Endothelial cell (in vitro differentiated cells): ENCODE measurements around the gene SH3RF3. TPM values are rescaled to one million over a fixed set of nuclear protein-coding genes. Genes with fewer than 3 reads are reported as not detected.

ENCODE experiments used
- DNase-seq: peaks from one replicate; pipeline ENCODE4 v3.0.0; 2021; ENCODE audit warnings: low spot score
- H3K27ac Mint-ChIP-seq: one replicate; pipeline ENCODE4 v1.8.0; 2021; ENCODE audit warnings: mixed read lengths, inconsistent platforms; ENCODE audit not compliant: unreplicated experiment
- H3K27me3 Mint-ChIP-seq: one replicate; pipeline ENCODE4 v1.8.0; 2021; ENCODE audit warnings: mild to moderate bottlenecking, moderate library complexity, mixed read lengths, inconsistent platforms; ENCODE audit not compliant: unreplicated experiment
- H3K36me3 Mint-ChIP-seq: one replicate; pipeline ENCODE4 v1.8.0; 2021; ENCODE audit warnings: mild to moderate bottlenecking, low read depth, mixed read lengths, inconsistent platforms; ENCODE audit not compliant: unreplicated experiment
- H3K4me1 Mint-ChIP-seq: one replicate; pipeline ENCODE4 v1.8.0; 2021; ENCODE audit warnings: mild to moderate bottlenecking, mixed read lengths, inconsistent platforms; ENCODE audit not compliant: unreplicated experiment
- H3K4me3 Mint-ChIP-seq: one replicate; pipeline ENCODE4 v1.8.0; 2021; ENCODE audit warnings: mild to moderate bottlenecking, mixed read lengths, inconsistent platforms; ENCODE audit not compliant: unreplicated experiment
- H3K9me3 Mint-ChIP-seq: one replicate; pipeline ENCODE4 v1.8.0; 2021; ENCODE audit warnings: mixed read lengths, inconsistent platforms; ENCODE audit not compliant: unreplicated experiment
- total RNA-seq: library from RNA; stranded (reverse); fragmentation: NEBNext Ultra II Directional; extraction: Animal tissue kit (Norgen Biotek cat#: 25700); gene quantifications from one replicate; pipeline ENCODE4 v1.2.1, GENCODE V29; 2021; ENCODE audit not compliant: unreplicated experiment
- TF ChIP-seq, protein P1 (sequence below): fragments of 200-600 bp; sonication (generic); IDR thresholded peaks from one replicate; pipeline ENCODE4 v1.5.0; 2021; ENCODE audit warnings: antibody characterized with exemption; ENCODE audit not compliant: unreplicated experiment

SH3RF3 gene
- total RNA-seq, 1 donor from 2014 or later: 12.8 TPM

DNA sequence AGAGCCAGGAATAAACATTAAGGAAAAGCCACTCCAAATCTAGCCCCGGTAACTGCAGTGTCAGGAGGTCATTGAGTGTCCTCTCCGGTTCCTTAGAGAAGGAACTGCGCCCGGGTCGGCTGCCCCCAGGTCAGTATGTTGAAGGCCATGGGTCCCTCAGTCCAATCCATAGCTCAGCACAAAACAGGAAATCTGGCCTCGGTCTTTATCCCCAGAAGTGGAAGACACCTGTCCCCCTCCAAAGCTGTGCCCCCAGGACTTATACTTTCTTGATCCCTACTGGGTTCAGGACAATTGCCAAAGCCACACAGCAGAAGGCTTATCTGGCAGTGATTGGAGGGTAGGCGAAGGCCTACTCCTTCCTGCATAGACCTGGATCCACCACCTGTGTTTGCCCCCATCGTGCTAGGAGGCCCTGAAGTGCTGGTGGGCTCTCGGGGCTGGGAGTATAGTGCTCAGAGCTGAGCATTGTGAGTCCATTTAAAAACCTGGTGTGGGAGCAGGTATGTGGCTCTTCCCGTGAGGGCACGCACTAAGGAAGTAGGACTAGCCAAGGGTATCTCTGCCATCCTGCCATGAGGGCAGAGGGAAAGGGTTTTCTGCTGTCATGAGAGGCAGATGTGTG, 306.2 kb downstream of the SH3RF3 start:
- no peak overlapping the region for H3K4me3 Mint-ChIP-seq
- no peak overlapping the region for H3K27ac Mint-ChIP-seq
- TF ChIP-seq, protein P1, sequence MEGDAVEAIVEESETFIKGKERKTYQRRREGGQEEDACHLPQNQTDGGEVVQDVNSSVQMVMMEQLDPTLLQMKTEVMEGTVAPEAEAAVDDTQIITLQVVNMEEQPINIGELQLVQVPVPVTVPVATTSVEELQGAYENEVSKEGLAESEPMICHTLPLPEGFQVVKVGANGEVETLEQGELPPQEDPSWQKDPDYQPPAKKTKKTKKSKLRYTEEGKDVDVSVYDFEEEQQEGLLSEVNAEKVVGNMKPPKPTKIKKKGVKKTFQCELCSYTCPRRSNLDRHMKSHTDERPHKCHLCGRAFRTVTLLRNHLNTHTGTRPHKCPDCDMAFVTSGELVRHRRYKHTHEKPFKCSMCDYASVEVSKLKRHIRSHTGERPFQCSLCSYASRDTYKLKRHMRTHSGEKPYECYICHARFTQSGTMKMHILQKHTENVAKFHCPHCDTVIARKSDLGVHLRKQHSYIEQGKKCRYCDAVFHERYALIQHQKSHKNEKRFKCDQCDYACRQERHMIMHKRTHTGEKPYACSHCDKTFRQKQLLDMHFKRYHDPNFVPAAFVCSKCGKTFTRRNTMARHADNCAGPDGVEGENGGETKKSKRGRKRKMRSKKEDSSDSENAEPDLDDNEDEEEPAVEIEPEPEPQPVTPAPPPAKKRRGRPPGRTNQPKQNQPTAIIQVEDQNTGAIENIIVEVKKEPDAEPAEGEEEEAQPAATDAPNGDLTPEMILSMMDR: no peak
- DNase-seq: no peak
- H3K9me3 Mint-ChIP-seq: peaks cover 4% of the 10 kb centered on the region
- H3K36me3 Mint-ChIP-seq: peaks cover 22% of the 10 kb centered on the region
- peaks cover 3% of the 10 kb centered on the region for H3K4me1 Mint-ChIP-seq
- peaks cover 7% of the 10 kb centered on the region for H3K27me3 Mint-ChIP-seq

DNA sequence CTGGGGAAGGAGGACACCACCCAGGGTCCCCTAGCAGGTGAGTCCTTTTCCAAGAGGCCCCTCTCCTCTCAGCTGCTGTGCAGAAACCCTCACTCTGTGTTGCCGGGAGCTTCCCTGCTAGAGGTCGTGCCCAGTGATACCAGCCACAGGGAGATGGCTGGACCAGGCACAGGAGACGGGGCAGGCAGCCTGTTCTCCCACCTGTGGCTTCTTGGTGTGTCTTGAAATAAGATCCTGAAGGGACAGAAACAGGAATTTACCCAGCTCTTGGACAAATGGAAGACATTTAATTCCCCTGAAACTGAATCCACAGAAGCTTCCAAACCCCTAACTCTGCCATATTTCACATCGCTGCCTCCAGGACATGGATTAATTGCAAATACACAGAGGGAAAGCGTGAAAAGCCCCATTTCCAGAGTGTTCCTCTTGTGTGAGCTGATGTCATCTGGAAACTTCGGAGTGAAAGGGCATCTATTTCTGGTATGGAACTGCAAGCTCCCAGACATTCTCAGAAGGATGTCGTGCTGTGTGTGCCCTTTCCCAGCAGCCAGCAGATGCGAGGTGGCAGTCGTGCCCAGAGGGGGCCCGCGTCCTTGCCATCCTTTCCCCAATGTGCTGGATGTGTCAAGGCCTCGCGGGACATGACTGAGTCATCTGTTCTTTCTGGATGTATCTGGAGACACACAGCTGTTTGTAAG, 307.0 kb downstream of the SH3RF3 start:
- Mint-ChIP-seq H3K4me1 (peaks cover 3% of the 10 kb centered on the region), H3K4me3 (no peak overlapping the region), H3K9me3 (peaks cover 9% of the 10 kb centered on the region), H3K27me3 (peaks cover 7% of the 10 kb centered on the region), H3K27ac (no peak overlapping the region), H3K36me3 (peaks cover 30% of the 10 kb centered on the region)
- no peak for DNase-seq
- TF ChIP-seq, protein P1: no peak

DNA sequence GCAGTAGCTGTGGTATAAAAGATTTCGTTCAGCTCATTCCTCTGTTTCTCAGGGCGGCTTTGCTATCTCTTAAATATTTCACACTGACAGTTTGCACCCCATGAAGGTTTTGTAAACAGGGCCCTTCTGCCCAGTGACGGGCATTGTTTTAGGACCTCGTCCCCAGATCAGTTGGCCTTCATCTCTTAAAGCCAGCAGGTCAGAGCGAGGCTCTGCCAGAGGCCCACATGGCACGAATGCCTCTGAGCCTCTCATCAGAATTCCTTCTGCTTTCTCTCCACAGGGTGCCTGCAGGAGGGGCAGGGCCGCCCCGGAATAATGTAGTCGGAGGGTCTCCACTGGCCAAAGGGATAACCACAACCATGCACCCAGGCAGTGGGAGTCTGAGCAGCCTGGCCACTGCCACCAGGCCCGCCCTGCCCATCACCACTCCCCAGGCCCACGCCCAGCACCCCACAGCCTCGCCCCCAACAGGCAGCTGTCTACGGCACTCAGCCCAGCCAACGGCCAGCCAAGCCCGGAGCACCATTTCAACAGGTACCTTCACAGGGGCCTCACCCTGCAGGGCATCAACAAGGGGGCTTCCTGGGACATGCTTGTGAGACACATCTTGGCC, 307.7 kb downstream of the SH3RF3 start:
- H3K4me1 Mint-ChIP-seq: peaks cover 3% of the 10 kb centered on the region
- H3K27ac Mint-ChIP-seq: no peak overlapping the region
- H3K36me3 Mint-ChIP-seq: peaks cover 37% of the 10 kb centered on the region
- TF ChIP-seq, protein P1: no peak
- DNase-seq: no peak
- peaks cover 4% of the 10 kb centered on the region for H3K27me3 Mint-ChIP-seq
- H3K4me3 Mint-ChIP-seq: no peak overlapping the region
- H3K9me3 Mint-ChIP-seq: peaks cover 12% of the 10 kb centered on the region

GRCh38 chr2:109437325-109438090, 308.5 kb downstream of the SH3RF3 start:
- TF ChIP-seq, protein P1: no peak
- no peak overlapping the region for H3K4me3 Mint-ChIP-seq
- no peak overlapping the region for H3K27ac Mint-ChIP-seq
- no peak for DNase-seq
- peaks cover 40% of the 10 kb centered on the region for H3K36me3 Mint-ChIP-seq
- H3K27me3 Mint-ChIP-seq: peaks cover 4% of the 10 kb centered on the region
- peaks cover 3% of the 10 kb centered on the region for H3K4me1 Mint-ChIP-seq
- peaks cover 13% of the 10 kb centered on the region for H3K9me3 Mint-ChIP-seq
